ENCODE results near the gene AFAP1L1.
"Not testable (repeated sequence)": the region's sequence is repeated elsewhere in the genome, so short reads cannot be mapped to it uniquely, and the experiment has no call there.

The AFAP1L1 gene

GRCh38 chr5:149376711-149377447, 105.2 kb downstream of the AFAP1L1 start:
- DNase-seq, result no peak

DNA sequence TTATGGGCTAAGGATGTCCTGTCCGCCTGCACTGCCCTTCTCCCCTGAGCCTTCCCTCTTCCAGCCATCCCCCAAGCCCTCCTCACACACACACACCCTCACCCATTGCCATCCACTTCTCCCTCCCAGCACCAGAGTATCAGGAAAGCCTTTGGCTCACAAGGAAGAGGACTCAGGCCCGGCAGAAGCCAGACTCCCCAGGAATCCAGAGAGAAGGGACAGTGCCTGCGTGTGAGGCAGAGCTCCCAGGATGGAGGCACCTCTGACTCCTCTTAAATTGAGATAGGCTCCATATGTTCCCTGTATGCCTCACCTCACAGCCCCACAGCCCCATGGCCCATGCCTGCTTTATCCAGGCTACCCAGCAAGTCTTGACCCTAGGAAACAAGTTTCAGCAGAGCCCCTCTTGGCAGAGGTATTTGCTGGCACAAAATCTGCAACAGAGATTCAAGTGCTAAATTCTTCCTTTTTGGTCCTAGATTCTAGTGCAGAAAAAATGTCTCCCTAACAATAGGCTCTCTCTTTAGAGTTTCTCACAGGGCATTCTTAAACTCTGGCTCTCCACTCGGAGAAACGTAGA, 106.7 kb downstream of the AFAP1L1 start:
- no peak for DNase-seq

DNA sequence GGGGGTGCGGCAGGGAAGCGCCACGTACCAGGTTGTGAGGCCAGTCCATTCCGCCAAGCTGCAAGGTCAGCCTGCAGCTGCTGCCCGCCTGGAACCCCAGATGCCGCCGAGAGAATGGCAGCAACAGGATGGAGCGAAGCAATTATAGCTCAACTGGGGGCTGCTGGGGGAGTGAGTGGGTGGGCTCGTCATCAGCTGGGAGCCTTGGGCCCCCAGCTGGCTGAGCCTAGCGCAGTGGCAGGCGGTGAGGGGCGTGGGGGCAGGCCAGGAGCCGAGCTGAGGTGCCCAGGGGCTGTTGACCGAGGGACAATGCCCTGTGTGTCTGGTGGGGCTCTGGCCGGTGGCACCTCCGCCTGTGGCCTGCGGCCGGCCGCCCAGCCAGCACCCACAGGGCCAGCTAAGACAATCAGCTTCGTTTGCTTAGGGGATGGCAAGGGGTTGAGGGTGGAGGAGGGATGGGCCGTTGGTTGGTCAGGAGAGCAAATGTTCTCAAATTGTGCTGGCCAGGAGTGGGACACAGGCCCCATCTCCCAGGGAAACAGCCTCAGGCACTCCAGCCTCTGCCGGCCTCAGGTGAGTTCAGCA, 107.6 kb downstream of the AFAP1L1 start, which contains the start of gene IL17B:
Gene IL17B, minus strand, starts transcription at position 116 of the 585 bp plus-strand sequence. Its CDS starts 67 bp downstream, at position 49.
- no peak for DNase-seq

- no peak for DNase-seq
Observed at GRCh38 chr5:149379818-149380374, 108.2 kb downstream of the AFAP1L1 start.

- no peak for DNase-seq
Observed at GRCh38 chr5:149380466-149381121, 108.9 kb downstream of the AFAP1L1 start.

- DNase-seq, result no peak
Observed at GRCh38 chr5:149381261-149381985, 109.8 kb downstream of the AFAP1L1 start.

DNA sequence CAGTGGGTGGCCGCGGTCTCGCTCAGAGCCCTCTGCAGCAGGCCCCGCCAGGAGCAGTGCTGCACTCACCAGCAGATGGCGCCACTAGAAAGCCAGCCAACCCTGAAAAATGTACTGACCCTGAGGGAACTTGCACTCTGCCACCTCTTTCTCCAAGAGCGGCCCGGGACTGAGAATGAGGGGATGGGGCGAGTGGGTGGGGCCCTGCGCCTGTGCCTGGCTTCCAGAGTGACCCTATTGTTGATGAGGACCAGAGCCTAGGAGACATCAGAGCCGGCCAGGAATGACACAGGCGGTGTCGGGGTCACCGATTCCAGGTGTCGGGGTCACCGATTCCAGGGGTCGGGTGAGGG, 110.3 kb downstream of the AFAP1L1 start:
- DNase-seq, result peak; percentile 77

GRCh38 chr5:149382517-149383220, 111.0 kb downstream of the AFAP1L1 start:
- DNase-seq, result no peak

- DNase-seq, result no peak
Observed at GRCh38 chr5:149383399-149383798, 111.7 kb downstream of the AFAP1L1 start.

DNA sequence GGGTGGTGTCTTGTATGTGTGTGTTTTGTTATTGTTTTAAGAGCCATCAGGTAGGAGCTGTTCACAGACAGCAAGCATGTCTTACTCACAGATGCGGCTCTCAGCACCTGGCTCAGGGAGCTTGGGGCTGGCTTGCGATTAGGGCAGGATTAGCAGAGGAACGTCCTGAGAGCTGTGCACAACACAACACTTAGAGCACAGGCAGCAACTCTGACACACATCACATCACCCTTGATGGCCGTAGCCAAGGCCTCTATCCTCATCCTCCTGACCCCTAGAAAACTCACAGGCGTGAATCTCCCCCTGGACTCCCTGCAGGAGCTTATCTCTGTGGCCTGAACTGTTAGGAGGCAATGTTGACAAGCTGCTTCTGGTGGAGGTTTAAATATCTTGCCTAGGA, 114.5 kb downstream of the AFAP1L1 start:
- DNase-seq, result no peak

- no peak for DNase-seq
Observed at GRCh38 chr5:149387081-149387631, 115.5 kb downstream of the AFAP1L1 start.

DNA sequence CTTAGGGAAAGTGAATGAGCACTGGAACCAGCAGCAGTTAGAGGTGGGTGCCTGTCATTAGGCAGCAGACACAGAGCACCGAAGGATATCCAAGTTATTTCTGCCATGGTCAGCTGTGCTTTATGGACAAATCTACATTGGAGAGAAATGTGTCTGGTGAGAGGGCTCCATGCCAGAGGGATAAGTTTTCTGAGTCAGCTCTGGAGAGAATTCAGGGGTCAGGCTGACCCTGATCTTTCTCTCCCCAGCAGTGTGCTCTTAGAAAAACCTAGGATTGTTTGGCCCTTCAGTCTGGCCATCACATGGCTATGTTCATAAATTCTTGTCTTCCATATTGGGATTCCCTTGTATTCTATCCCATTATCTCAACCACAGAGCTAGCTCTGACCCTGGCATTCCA, 116.3 kb downstream of the AFAP1L1 start:
- DNase-seq, result no peak

- no peak for DNase-seq
Observed at GRCh38 chr5:149388498-149389190, 117.0 kb downstream of the AFAP1L1 start.

- no peak for DNase-seq
Observed at GRCh38 chr5:149389552-149390495, 118.2 kb downstream of the AFAP1L1 start.

- not testable (repeated sequence) for DNase-seq
Observed at GRCh38 chr5:149391076-149391475, 119.4 kb downstream of the AFAP1L1 start.
